ENCODE results near the gene TMEM214.
A peak's percentile ranks its signal among the peaks of the same experiment; 100 is the strongest.

The TMEM214 gene

DNA sequence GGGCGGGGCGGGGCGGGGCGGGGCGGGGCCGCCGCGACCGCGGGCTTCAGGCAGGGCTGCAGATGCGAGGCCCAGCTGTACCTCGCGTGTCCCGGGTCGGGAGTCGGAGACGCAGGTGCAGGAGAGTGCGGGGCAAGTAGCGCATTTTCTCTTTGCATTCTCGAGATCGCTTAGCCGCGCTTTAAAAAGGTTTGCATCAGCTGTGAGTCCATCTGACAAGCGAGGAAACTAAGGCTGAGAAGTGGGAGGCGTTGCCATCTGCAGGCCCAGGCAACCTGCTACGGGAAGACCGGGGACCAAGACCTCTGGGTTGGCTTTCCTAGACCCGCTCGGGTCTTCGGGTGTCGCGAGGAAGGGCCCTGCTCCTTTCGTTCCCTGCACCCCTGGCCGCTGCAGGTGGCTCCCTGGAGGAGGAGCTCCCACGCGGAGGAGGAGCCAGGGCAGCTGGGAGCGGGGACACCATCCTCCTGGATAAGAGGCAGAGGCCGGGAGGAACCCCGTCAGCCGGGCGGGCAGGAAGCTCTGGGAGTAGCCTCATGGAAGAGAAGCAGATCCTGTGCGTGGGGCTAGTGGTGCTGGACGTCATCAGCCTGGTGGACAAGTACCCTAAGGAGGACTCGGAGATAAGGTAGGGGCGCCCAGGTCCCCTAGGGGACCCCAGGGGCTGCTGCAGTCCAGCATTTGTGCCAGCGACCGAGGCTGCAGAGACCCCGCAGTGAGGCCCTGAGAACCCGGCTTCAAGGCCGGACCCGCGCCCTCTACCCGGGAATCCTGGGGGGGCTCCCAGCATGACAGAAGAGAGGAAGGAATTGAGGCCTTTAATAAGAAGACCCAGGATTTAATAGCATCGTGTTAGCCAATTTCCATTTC is 54.2 kb downstream of the TMEM214 start, which contains the start of gene KHK:
Gene KHK (plus strand): TSS at position 49 of the 870 bp plus-strand sequence. CDS start 488 bp downstream, at position 537.
- DNase-seq: peak in 1 of 2 experiments; percentile 62

DNA sequence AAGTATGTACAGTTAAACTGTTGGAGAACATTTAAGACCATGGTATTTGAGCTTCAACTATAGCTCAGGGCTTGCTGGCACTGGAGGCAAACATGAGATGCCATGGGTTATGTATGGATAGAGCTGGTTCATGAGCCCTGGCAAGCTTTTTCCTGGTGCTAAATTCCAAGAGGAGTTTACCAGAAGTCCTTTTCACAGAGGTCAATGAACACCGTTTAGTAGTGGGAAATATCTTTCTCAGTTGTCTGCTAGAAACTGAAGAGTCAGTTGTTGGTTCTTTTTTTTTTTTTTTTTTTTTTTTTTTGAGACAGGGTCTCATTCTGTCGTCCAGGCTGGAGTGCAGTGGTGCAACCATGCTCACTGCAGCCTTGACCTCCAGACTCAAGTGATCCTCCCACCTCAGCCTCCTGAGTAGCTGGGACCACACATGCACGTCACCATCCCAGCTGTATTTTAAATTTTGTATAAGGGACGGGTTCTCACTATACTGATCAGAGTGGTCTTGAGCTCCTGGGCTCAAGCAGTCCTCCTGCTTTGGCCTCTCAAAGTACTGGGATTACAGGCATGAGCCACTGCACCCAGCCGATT is 55.2 kb downstream of the TMEM214 start:
- DNase-seq: no peak

DNA sequence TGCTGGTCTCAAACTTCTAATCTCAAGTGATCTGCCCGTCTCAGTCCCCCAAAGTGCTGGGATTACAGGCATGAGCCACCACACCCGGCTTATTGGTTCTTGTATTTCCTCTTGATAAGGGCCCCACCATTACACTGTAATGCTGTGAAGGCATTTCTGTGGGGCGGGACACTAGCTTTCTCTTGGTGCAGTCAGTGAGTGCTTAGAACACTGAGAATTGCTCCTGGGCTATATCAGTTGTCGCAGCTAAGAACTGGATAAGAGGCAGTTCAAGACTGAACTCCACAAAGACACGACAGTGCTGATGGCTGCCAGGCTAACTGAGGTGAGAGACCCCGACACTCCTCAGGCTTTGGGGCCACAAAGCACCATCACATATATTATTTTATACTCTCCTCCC is 55.9 kb downstream of the TMEM214 start:
- no peak for DNase-seq

DNA sequence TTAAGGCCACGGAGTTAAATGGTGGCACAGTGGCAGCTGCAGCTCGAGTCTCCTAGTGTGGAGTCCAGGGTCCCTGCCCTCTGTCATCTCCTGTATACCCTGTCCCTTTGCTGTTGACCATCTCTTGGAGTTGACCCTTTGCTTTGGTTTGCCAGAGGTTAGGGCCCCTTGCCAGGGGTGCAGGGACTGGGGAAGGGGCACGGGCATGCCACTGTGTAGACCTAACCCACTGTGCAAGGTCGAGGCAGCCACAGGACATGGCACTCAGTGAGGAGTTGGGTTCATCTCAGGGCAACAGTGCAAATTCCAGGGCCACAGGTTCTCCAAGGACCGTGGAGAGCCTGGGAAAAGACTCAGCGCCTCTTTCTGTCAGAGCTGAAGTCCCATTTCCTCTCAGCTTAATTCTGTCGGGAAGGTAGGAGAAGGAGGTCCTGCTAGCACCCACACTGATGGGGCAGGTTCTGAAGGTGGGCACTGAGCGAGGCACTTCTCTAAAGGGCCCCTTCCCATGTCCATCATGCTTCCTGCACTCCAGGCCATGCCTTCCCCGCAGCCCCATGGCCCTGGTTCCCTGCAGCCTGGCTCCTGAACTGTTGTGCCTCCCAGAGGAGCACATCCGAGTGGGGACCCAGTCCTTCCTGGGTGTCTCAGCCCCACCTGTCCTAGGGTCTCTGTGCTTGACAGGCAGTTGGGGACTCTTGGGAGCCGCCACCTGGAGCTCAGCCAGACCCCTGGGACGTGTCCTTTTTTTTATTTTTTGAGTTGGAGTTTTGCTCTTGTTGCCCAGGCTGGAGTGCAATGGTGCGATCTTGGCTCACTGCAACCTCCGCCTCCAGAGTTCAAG is 56.6 kb downstream of the TMEM214 start:
- DNase-seq: no peak

Data from NCI-H524 (cell line).